Lower lobe of right lung (tissue), 2 donors: Measurements from ENCODE around the gene KLHL40. TPM values are rescaled to one million over a fixed set of nuclear protein-coding genes. Genes with fewer than 3 reads are reported as not detected.

Experiments
- ATAC-seq, 2 donors: fragments of 200-7000 bp; cut with Tn5 transposase; one replicate each; pipeline ENCODE4 v1.9.1; 2020 to 2022; ENCODE audit warnings: mild to moderate bottlenecking in 2 of 2, moderate library complexity in 2 of 2
- DNase-seq: peaks from one replicate; pipeline ENCODE4 v3.0.0-alpha.2; 2020
- H3K27ac ChIP-seq: fragments of 200-600 bp; one replicate; pipeline ENCODE4 v1.8.0; 2022
- H3K27me3 ChIP-seq: fragments of 200-600 bp; one replicate; pipeline ENCODE4 v1.8.0; 2022; ENCODE audit warnings: low read depth
- H3K36me3 ChIP-seq: fragments of 200-600 bp; one replicate; pipeline ENCODE4 v1.8.0; 2022; ENCODE audit warnings: mild to moderate bottlenecking
- H3K4me1 ChIP-seq: fragments of 200-600 bp; one replicate; pipeline ENCODE4 v1.8.0; 2022
- H3K4me3 ChIP-seq: fragments of 200-600 bp; one replicate; pipeline ENCODE4 v1.8.0; 2022; ENCODE audit warnings: mild to moderate bottlenecking
- H3K9me3 ChIP-seq: fragments of 200-600 bp; one replicate; pipeline ENCODE4 v1.8.0; 2022
- CTCF ChIP-seq: fragments of 200-600 bp; IDR thresholded peaks from one replicate; pipeline ENCODE4 v1.8.0; 2022; ENCODE audit warnings: antibody characterized with exemption, mild to moderate bottlenecking
- intact Hi-C: fragments of 100-400 bp; cut with DNase I; formaldehyde crosslinking; loops from one replicate; pipeline ENCODE4 v1.11.0; 2022
- total RNA-seq: library from RNA; stranded (reverse); fragmentation: NEBNext Ultra II Directional; extraction: Animal tissue kit (Norgen Biotek cat#: 25700); gene quantifications from one replicate; pipeline ENCODE4 v1.2.1, GENCODE V29; 2021
- donor health status: DM: no; HTN: yes; CAD: no; lungs with severe emphysema.

KLHL40 gene
- total RNA-seq, 1 donor from 2014 or later: not detected

- no peak for TF ChIP-seq CTCF
- no peaks in the 10 kb centered on the region for H3K27me3 ChIP-seq
- H3K4me3 ChIP-seq: no peak overlapping the region
- ATAC-seq (no peak), DNase-seq (no peak)
- H3K36me3 ChIP-seq: no peaks in the 10 kb centered on the region
- intact Hi-C loops: no loop called here
- H3K27ac ChIP-seq: no peak overlapping the region
- H3K9me3 ChIP-seq: no peaks in the 10 kb centered on the region
- no peaks in the 10 kb centered on the region for H3K4me1 ChIP-seq
Observed at GRCh38 chr3:42730706-42731420, 45.5 kb downstream of the KLHL40 start.

DNA sequence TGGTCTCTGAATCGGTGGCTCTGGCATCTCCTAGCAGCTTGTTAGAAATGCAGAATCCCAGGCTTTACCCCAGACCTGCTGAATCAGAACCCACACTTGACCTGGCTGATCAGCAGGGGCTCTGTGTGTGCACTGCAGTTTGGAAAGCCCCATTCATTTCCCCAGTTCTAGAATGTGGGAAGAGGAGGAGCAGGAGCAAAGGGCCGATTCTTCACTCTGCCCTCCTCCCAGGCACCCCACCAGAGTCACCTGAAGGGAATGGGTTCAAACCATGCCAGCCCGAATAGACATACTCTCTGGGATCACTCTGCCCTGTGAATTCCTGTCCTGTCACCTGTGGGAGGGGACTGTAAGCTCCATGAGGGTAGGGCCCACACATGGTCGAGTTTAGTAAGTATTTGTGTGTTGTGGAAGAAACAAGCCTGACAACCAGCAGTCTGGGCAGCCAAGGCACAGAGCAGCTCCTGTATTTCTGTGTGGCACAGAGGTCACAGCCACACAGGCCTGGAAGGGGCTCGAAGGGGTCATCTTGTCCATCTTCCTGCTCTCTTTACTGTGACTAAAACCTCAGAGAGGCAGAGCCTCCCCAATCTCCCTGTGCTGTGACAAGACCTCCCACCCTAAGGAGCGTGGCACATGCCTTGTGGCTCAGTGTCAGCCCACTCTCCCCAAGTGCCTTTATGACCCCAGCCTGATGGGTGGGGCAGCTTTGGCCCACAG, 46.3 kb downstream of the KLHL40 start:
- intact Hi-C loops: no loop called here
- DNase-seq (no peak), ATAC-seq (no peak)
- H3K4me3 ChIP-seq: no peak overlapping the region
- no peak for TF ChIP-seq CTCF
- no peaks in the 10 kb centered on the region for H3K4me1 ChIP-seq
- H3K27me3 ChIP-seq: no peaks in the 10 kb centered on the region
- H3K9me3 ChIP-seq: no peaks in the 10 kb centered on the region
- H3K27ac ChIP-seq: no peak overlapping the region
- H3K36me3 ChIP-seq: no peaks in the 10 kb centered on the region

- intact Hi-C loops: no loop called here
- Histone ChIP-seq H3K4me3 (no peak overlapping the region), H3K27me3 (no peaks in the 10 kb centered on the region), H3K27ac (no peak overlapping the region), H3K9me3 (no peaks in the 10 kb centered on the region), H3K4me1 (no peaks in the 10 kb centered on the region), H3K36me3 (no peaks in the 10 kb centered on the region)
- DNase-seq: no peak
- TF ChIP-seq CTCF: no peak
- no peak for ATAC-seq
Observed at GRCh38 chr3:42732196-42732828, 47.0 kb downstream of the KLHL40 start.

DNA sequence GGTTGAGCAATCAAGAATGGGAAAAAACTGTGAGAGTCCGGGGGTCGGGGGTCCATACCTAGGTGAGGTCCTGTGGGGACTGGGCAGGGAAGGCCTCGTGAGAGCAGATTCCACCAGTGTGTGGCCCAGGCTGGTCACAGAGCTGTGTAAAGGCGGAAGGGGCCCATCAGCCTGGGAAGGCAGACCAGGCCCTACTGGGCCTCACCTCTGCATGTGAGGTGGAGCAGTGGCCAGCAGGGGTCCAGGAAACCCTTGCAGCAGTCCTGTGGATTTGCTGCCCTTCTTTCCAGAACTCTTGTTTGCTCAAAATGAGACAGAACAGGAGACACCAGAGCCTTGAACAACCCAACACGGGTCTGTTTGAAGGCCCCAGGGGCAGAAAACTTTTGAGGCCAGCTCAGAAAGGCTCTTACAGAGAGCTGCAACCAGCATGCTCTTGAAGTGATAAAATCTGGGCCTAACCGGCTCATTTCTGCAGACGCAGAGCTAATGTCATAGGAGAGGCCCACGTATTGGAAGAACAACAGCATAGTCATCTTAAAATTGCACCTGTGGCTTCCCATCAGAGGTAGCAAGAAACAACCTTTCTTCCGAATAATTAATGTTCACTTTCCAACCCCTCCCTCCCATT, 47.6 kb downstream of the KLHL40 start:
- DNase-seq (no peak), ATAC-seq (no peak)
- no peak for TF ChIP-seq CTCF
- no peaks in the 10 kb centered on the region for H3K9me3 ChIP-seq
- no peaks in the 10 kb centered on the region for H3K4me1 ChIP-seq
- intact Hi-C loops: no loop called here
- H3K27me3 ChIP-seq: no peaks in the 10 kb centered on the region
- no peak overlapping the region for H3K4me3 ChIP-seq
- no peak overlapping the region for H3K27ac ChIP-seq
- no peaks in the 10 kb centered on the region for H3K36me3 ChIP-seq

GRCh38 chr3:42733501-42734262, 48.3 kb downstream of the KLHL40 start:
- Histone ChIP-seq H3K27me3 (no peaks in the 10 kb centered on the region), H3K9me3 (no peaks in the 10 kb centered on the region), H3K4me1 (no peaks in the 10 kb centered on the region), H3K4me3 (no peak overlapping the region), H3K36me3 (no peaks in the 10 kb centered on the region), H3K27ac (no peak overlapping the region)
- no peak for TF ChIP-seq CTCF
- intact Hi-C loops: no loop called here
- DNase-seq (no peak), ATAC-seq (no peak)
